H1 (cell line): ENCODE data around the gene EPHA2. TPM values are rescaled to one million over a fixed set of nuclear protein-coding genes. Genes with fewer than 3 reads are reported as not detected.
A peak's percentile ranks its signal among the peaks of the same experiment; 100 is the strongest.

ENCODE experiments used
- CTCF ChIA-PET: fragments of 300-600 bp; sonication (Branson Sonifier 250); formaldehyde crosslinking; loops from one replicate; lab custom pipeline; 2021; ENCODE audit not compliant: partially characterized antibody; lab: Charles Lee
- POLR2A ChIA-PET: fragments of 300-600 bp; sonication (Branson Sonifier 250); formaldehyde crosslinking; loops from one replicate; lab custom pipeline; 2021; ENCODE audit warnings: inconsistent platforms; ENCODE audit not compliant: partially characterized antibody; lab: Charles Lee
- DNase-seq, 2 experiments: peaks; one replicate each; pipeline versions ENCODE4 v3.0.0 to v3.0.0-alpha.2; 2010 to 2022; ENCODE audit warnings: low spot score in 2 of 2, low read depth in 1 of 2, mixed read lengths in 1 of 2
- FAIRE-seq: peaks from 2 replicates; lab custom pipeline; 2011; peaks lifted over from hg19 to GRCh38; lab: Jason Lieb, UNC
- H2AFZ ChIP-seq: 2 replicates; pipeline ENCODE4 v1.8.1; 2012; ENCODE audit warnings: low read length, inconsistent platforms
- H2AK5ac ChIP-seq: 2 replicates; pipeline ENCODE4 v1.6.1; 2013; ENCODE audit warnings: low read depth, low read length
- H2BK120ac ChIP-seq: replicated peaks from 2 replicates; pipeline ENCODE3; 2013; ENCODE audit warnings: low read depth, low read length, inconsistent platforms
- H2BK12ac ChIP-seq: 2 replicates; pipeline ENCODE4 v1.6.1; 2013; ENCODE audit warnings: low read depth, low read length
- H2BK15ac ChIP-seq: 2 replicates; pipeline ENCODE4 v1.6.1; 2013; ENCODE audit warnings: low read length
- H2BK20ac ChIP-seq: 2 replicates; pipeline ENCODE4 v1.6.1; 2013; ENCODE audit warnings: low read length
- H2BK5ac ChIP-seq: 2 replicates; pipeline ENCODE4 v1.6.1; 2013; ENCODE audit warnings: low read depth, low read length
- H3K14ac ChIP-seq: 2 replicates; pipeline ENCODE4 v1.6.1; 2013; ENCODE audit warnings: inconsistent platforms; ENCODE audit not compliant: insufficient read length
- H3K18ac ChIP-seq: 2 replicates; pipeline ENCODE4 v1.6.1; 2013; ENCODE audit warnings: low read length; ENCODE audit errors: extremely low read depth
- H3K23ac ChIP-seq: 2 replicates; pipeline ENCODE4 v1.6.1; 2013; ENCODE audit warnings: inconsistent platforms; ENCODE audit not compliant: insufficient read length
- H3K23me2 ChIP-seq: 2 replicates; pipeline ENCODE4 v1.6.1; 2013; ENCODE audit warnings: low read depth, low read length
- H3K27ac ChIP-seq: 2 replicates; pipeline ENCODE4 v1.6.1; 2011; ENCODE audit warnings: low read depth, low read length, inconsistent platforms
- H3K27me3 ChIP-seq, 4 experiments: replicated peaks in 1 of 4; 1 replicate in 1 of 4; 2 replicates in 3 of 4; pipeline versions ENCODE4 v1.6.1 to v1.8.1; 2011 to 2013; ENCODE audit warnings: low read length in 3 of 4, mild to moderate bottlenecking in 3 of 4, inconsistent platforms in 2 of 4, mixed read lengths in 2 of 4, moderate library complexity in 1 of 4; ENCODE audit not compliant: control insufficient read depth in 3 of 4, insufficient read depth in 3 of 4; ENCODE audit errors: extremely low read depth in 1 of 4
- H3K36me3 ChIP-seq, 4 experiments: 2 replicates each; pipeline versions ENCODE4 v1.6.1 to v1.8.1; 2011 to 2013; ENCODE audit warnings: mild to moderate bottlenecking in 4 of 4, low read length in 3 of 4, moderate library complexity in 2 of 4, control low read depth in 1 of 4, inconsistent platforms in 1 of 4; ENCODE audit not compliant: insufficient read depth in 4 of 4, control insufficient read depth in 2 of 4
- H3K4ac ChIP-seq: replicated peaks from 2 replicates; pipeline ENCODE3; 2013; ENCODE audit warnings: low read length, low read depth, mixed read lengths, inconsistent platforms; ENCODE audit not compliant: insufficient read length
- H3K4me1 ChIP-seq, 4 experiments: replicated peaks in 1 of 4; 1 replicate in 1 of 4; 2 replicates in 3 of 4; pipeline versions ENCODE4 v1.6.1 to v1.8.1; 2011 to 2013; ENCODE audit warnings: low read length in 3 of 4, inconsistent platforms in 2 of 4, mixed read lengths in 1 of 4; ENCODE audit not compliant: insufficient read depth in 4 of 4, control insufficient read depth in 3 of 4
- H3K4me2 ChIP-seq, 2 experiments: 2 replicates each; pipeline versions ENCODE4 v1.6.1 to v1.8.1; 2011 to 2013; ENCODE audit warnings: low read depth in 2 of 2, low read length in 2 of 2, control low read depth in 1 of 2, inconsistent platforms in 1 of 2, mild to moderate bottlenecking in 1 of 2; ENCODE audit not compliant: insufficient read depth in 1 of 2
- H3K4me3 ChIP-seq, 4 experiments: fragments of 200-600, 300-600 bp in 1 of 4; sonication (generic), shearing (Covaris generic), sonication (Bioruptor Twin) in 1 of 4; 2 replicates each; pipeline versions ENCODE4 v1.5.1 to v1.8.1; 2011 to 2016; ENCODE audit warnings: low read length in 4 of 4, low read depth in 3 of 4, control low read depth in 2 of 4, inconsistent platforms in 2 of 4, mild to moderate bottlenecking in 2 of 4, mixed read lengths in 1 of 4, moderate library complexity in 1 of 4; ENCODE audit not compliant: insufficient read depth in 2 of 4; ENCODE audit errors: extremely low read depth in 1 of 4
- H3K56ac ChIP-seq: replicated peaks from 2 replicates; pipeline ENCODE3; 2013; ENCODE audit warnings: low read depth, mild to moderate bottlenecking, mixed read lengths, low read length, inconsistent platforms; ENCODE audit not compliant: insufficient read length
- H3K79me1 ChIP-seq: 2 replicates; pipeline ENCODE4 v1.6.1; 2013; ENCODE audit warnings: low read depth, low read length, control low read depth
- H3K79me2 ChIP-seq, 2 experiments: 2 replicates each; pipeline versions ENCODE4 v1.6.1 to v1.8.1; 2012 to 2013; ENCODE audit warnings: low read length in 2 of 2, mild to moderate bottlenecking in 2 of 2, inconsistent platforms in 1 of 2; ENCODE audit not compliant: insufficient read depth in 2 of 2, control insufficient read depth in 1 of 2
- H3K9ac ChIP-seq, 4 experiments: replicated peaks in 1 of 4; 1 replicate in 1 of 4; 2 replicates in 3 of 4; pipeline versions ENCODE4 v1.6.1 to v1.8.1; 2011 to 2013; ENCODE audit warnings: low read depth in 3 of 4, low read length in 3 of 4, control low read depth in 2 of 4, mild to moderate bottlenecking in 2 of 4, moderate library complexity in 2 of 4, inconsistent platforms in 1 of 4; ENCODE audit errors: extremely low read depth in 1 of 4
- H3K9me3 ChIP-seq, 2 experiments: 2 replicates each; pipeline versions ENCODE4 v1.6.1 to v1.8.1; 2012 to 2013; ENCODE audit warnings: mild to moderate bottlenecking in 2 of 2, moderate library complexity in 2 of 2, control low read depth in 1 of 2, inconsistent platforms in 1 of 2, low read depth in 1 of 2, low read length in 1 of 2, mixed read lengths in 1 of 2; ENCODE audit not compliant: insufficient read depth in 2 of 2
- H4K20me1 ChIP-seq, 2 experiments: replicated peaks in 1 of 2; 2 replicates each; pipeline versions ENCODE3 to v1.8.1; 2011 to 2013; ENCODE audit warnings: inconsistent platforms in 2 of 2, low read length in 2 of 2, mild to moderate bottlenecking in 1 of 2; ENCODE audit not compliant: insufficient read depth in 2 of 2, control insufficient read depth in 1 of 2
- H4K5ac ChIP-seq: 2 replicates; pipeline ENCODE4 v1.6.1; 2013; ENCODE audit warnings: low read length, low read depth, mixed read lengths, inconsistent platforms; ENCODE audit not compliant: insufficient read length
- H4K8ac ChIP-seq: 2 replicates; pipeline ENCODE4 v1.8.0; 2013; ENCODE audit warnings: mild to moderate bottlenecking, moderate library complexity, low read length, inconsistent platforms; ENCODE audit not compliant: insufficient read depth; ENCODE audit errors: extremely low read depth
- H4K91ac ChIP-seq: replicated peaks from 2 replicates; pipeline ENCODE3; 2013; ENCODE audit warnings: low read length, mixed read lengths, inconsistent platforms; ENCODE audit not compliant: insufficient read length
- CBX5 ChIP-seq: fragments of 300-800, 300-1000 bp; sonication (generic); IDR thresholded peaks from 2 replicates; pipeline ENCODE4 v1.7.1; 2016; ENCODE audit warnings: antibody characterized with exemption, low read length, low read depth
- EGR1 ChIP-seq: IDR thresholded peaks from 2 replicates; pipeline ENCODE4 v1.6.1; 2011; ENCODE audit warnings: low read depth, low read length, borderline replicate concordance
- HDAC6 ChIP-seq: IDR thresholded peaks from one replicate; pipeline ENCODE4 v1.7.1; 2012; ENCODE audit warnings: low read depth, mild to moderate bottlenecking, inconsistent platforms, low read length, moderate library complexity
- JUN ChIP-seq: IDR thresholded peaks from 2 replicates; pipeline ENCODE4 v1.6.1; 2011; ENCODE audit warnings: low read depth, mild to moderate bottlenecking, improper control_type of control experiment, low read length
- JUND ChIP-seq: IDR thresholded peaks from 2 replicates; pipeline ENCODE4 v1.6.1; 2011; ENCODE audit warnings: mild to moderate bottlenecking, improper control_type of control experiment, low read length
- KDM5A ChIP-seq: fragments of 200-600 bp; IDR thresholded peaks from 2 replicates; pipeline ENCODE4 v1.7.1; 2012; ENCODE audit warnings: mild to moderate bottlenecking, low read length, inconsistent platforms, mixed read lengths
- RFX5 ChIP-seq: IDR thresholded peaks from 2 replicates; pipeline ENCODE4 v1.6.1; 2011; ENCODE audit warnings: low read depth, low read length, improper control_type of control experiment, borderline replicate concordance
- RXRA ChIP-seq: IDR thresholded peaks from 2 replicates; pipeline ENCODE4 v1.6.1; 2011; ENCODE audit warnings: low read depth, mild to moderate bottlenecking, low read length, moderate library complexity; ENCODE audit not compliant: insufficient read depth
- SP4 ChIP-seq: IDR thresholded peaks from 2 replicates; pipeline ENCODE4 v1.6.1; 2012; ENCODE audit warnings: low read length, inconsistent platforms
- SRF ChIP-seq: IDR thresholded peaks from 2 replicates; pipeline ENCODE4 v1.6.1; 2011; ENCODE audit warnings: mild to moderate bottlenecking, low read depth, low read length, moderate library complexity
- TCF12 ChIP-seq: IDR thresholded peaks from 2 replicates; pipeline ENCODE4 v1.6.1; 2011; ENCODE audit warnings: low read depth, mild to moderate bottlenecking, low read length
- WGBS, 2 experiments: shearing (Covaris generic) in 1 of 2; methylation state at CpG; one replicate each; pipeline versions ENCODE4 v1.1.6 to v1.1.7; 2013 to 2015; ENCODE audit warnings: low lambda C conversion rate in 2 of 2, mixed read lengths in 2 of 2, inconsistent platforms in 1 of 2, low coverage in 1 of 2, missing lambda C conversion rate in 1 of 2; ENCODE audit not compliant: insufficient replicate concordance in 2 of 2, insufficient coverage in 1 of 2, insufficient read length in 1 of 2; ENCODE audit errors: extremely low coverage in 1 of 2, missing lambda C conversion rate in 1 of 2; 5-methylcytosine and 5-hydroxymethylcytosine counted together
- polyA plus RNA-seq, 7 experiments: library from polyadenylated mRNA; depleted of rRNA in 3 of 7; stranded (reverse) in 5 of 7; unstranded in 2 of 7; fragments of >200 nt in 5 of 7; fragments of 200-250 nt in 2 of 7; gene quantifications; 1 replicate in 5 of 7; 2 replicates in 1 of 7; 4 replicates in 1 of 7; pipeline versions ENCODE4 v1.2.1 to v1.2.3, GENCODE V29; 2011 to 2013; ENCODE audit warnings: missing spikeins in 2 of 7, mixed read lengths in 2 of 7
- total RNA-seq: library from RNA; stranded (reverse); fragmentation: NEBNext Ultra II Directional; extraction: Animal tissue kit (Norgen Biotek cat#: 25700); gene quantifications from 2 replicates; pipeline ENCODE4 v1.2.1, GENCODE V29; 2021

The EPHA2 gene
- total and polyA plus RNA-seq, 2 of the 8 experiments (the other 6 are each of a cell fraction or from before 2014, with no cell fraction given) = 26.8 to 33.6 TPM

- H3K27me3 ChIP-seq = peaks cover 0 to 10% (median 6%) of the 10 kb centered on the region in 4 experiments; a peak in 4 of 7 replicates
- peak overlapping the region; percentile 1 for H2BK120ac ChIP-seq
- FAIRE-seq = no peak
- H3K56ac ChIP-seq = no peak overlapping the region
- H3K14ac ChIP-seq = no peak overlapping the region
- H2BK15ac ChIP-seq = no peak overlapping the region
- H4K91ac ChIP-seq = peak overlapping the region; percentile 81
- H2BK12ac ChIP-seq = peak overlapping the region; percentile 68; the same call in 1 of the 2 replicates
- H2AFZ ChIP-seq = no peak overlapping the region
- POLR2A ChIA-PET = interaction anchor here (0.7 to 8.4 kb wide), 14 partner anchors 8 to 271 kb away, joined by 3 to 104 read pairs (median 4); partner anchors contain the start of gene ARHGEF19
- WGBS, 2 experiments = 80% methylated on average over 13 of the region's 13 CpGs; no CpG with 5 or more reads in 1 of the 2 experiments
- H3K4ac ChIP-seq = no peak overlapping the region
- H2AK5ac ChIP-seq = peak overlapping the region; percentile 60
- CTCF ChIA-PET = interaction anchor here (1.0 to 14.5 kb wide), 12 partner anchors 7 to 85 kb away, joined by 3 to 202 read pairs (median 6); partner anchors contain the start of gene FAM131C
- peaks cover 4% of the 10 kb centered on the region for H3K79me1 ChIP-seq
- H3K23me2 ChIP-seq = peaks cover 16% of the 10 kb centered on the region
- H3K18ac ChIP-seq = peak overlapping the region; percentile 25; the same call in 1 of the 2 replicates
- H2BK20ac ChIP-seq = peak overlapping the region; percentile 56; the same call in 1 of the 2 replicates
- H3K9me3 ChIP-seq = no peaks in the 10 kb centered on the region
- H4K8ac ChIP-seq = no peak overlapping the region
- no peak overlapping the region for H4K5ac ChIP-seq
- no peak overlapping the region for H3K9ac ChIP-seq
- peaks cover 5 to 10% of the 10 kb centered on the region in 2 experiments for H4K20me1 ChIP-seq
- peaks cover 9 to 34% (median 26%) of the 10 kb centered on the region in 4 experiments for H3K4me1 ChIP-seq
- DNase-seq = no peak
- no peak overlapping the region for H3K27ac ChIP-seq
- H3K23ac ChIP-seq = no peak overlapping the region
- H3K36me3 ChIP-seq = no peaks in the 10 kb centered on the region
- H3K4me3 ChIP-seq = no peak overlapping the region
- peak overlapping the region; percentile 41; the same call in 1 of the 2 replicates for H2BK5ac ChIP-seq
- H3K79me2 ChIP-seq = peaks cover 9 to 34% of the 10 kb centered on the region in 2 experiments; a peak in 3 of 4 replicates
- TF ChIP-seq EGR1 (no peak), SRF (no peak), KDM5A (no peak), RFX5 (no peak), JUND (no peak), TCF12 (no peak), JUN (no peak), HDAC6 (no peak), CBX5 (no peak), RXRA (no peak), SP4 (no peak)
- TF ChIP-seq, all 59 proteins: peak for 0
- peak overlapping the region in 1 of 2 experiments; percentile 64; a peak in 2 of 4 replicates for H3K4me2 ChIP-seq
Observed at GRCh38 chr1:16156848-16157495, 1.1 kb upstream of the EPHA2 start.
